Stomach (tissue), 9 donors: ENCODE results near the gene RBM38. TPM values are rescaled to one million over a fixed set of nuclear protein-coding genes. Genes with fewer than 3 reads are reported as not detected.

ENCODE experiments used
- DNase-seq, 2 donors: peaks; one replicate each; pipeline versions ENCODE4 v3.0.0 to v3.0.0-alpha.2; 2013 to 2019
- H3K27ac ChIP-seq, 5 donors: fragments of 200-600 bp in 4 of 5; sonication (generic) in 4 of 5; one replicate each; pipeline ENCODE4 v1.5.1; 2013 to 2019; ENCODE audit warnings: mild to moderate bottlenecking in 1 of 5, moderate library complexity in 1 of 5
- H3K27me3 ChIP-seq, 3 donors: fragments of 200-600 bp; sonication (generic); one replicate each; pipeline ENCODE4 v1.5.1; 2017 to 2019; ENCODE audit warnings: mixed run types in 1 of 3
- H3K36me3 ChIP-seq, 4 donors: fragments of 200-600 bp; sonication (generic); 1 replicate in 3 of 4; 2 replicates in 1 of 4; pipeline ENCODE4 v1.5.1; 2016 to 2019
- H3K4me1 ChIP-seq, 4 donors: fragments of 200-600 bp; sonication (generic); one replicate each; pipeline ENCODE4 v1.5.1; 2016 to 2019
- H3K4me3 ChIP-seq, 4 donors: fragments of 200-600 bp; sonication (generic) in 3 of 4; one replicate each; pipeline ENCODE4 v1.5.1; 2016 to 2019; ENCODE audit warnings: mild to moderate bottlenecking in 1 of 4
- H3K9me3 ChIP-seq, 4 donors: fragments of 200-600 bp; sonication (generic); one replicate each; pipeline ENCODE4 v1.5.1; 2016 to 2019
- EP300 ChIP-seq: sonication (generic); formaldehyde crosslinking; IDR thresholded peaks from one replicate; pipeline ENCODE4 v1.6.1; 2017; ENCODE audit warnings: antibody characterized with exemption
- POLR2A ChIP-seq, 4 donors: fragments of 450-650 bp; IDR thresholded peaks; one replicate each; pipeline ENCODE4 v1.6.1; 2016; ENCODE audit warnings: antibody characterized with exemption in 4 of 4, control low read depth in 2 of 4, mild to moderate bottlenecking in 1 of 4, moderate library complexity in 1 of 4
- POLR2AphosphoS5 ChIP-seq, 3 donors: sonication (generic); formaldehyde crosslinking; IDR thresholded peaks; one replicate each; pipeline ENCODE4 v1.6.1; 2016; ENCODE audit warnings: antibody characterized with exemption in 3 of 3
- WGBS, 5 donors: extraction: QIAGEN DNeasy Blood & Tissue Kit in 3 of 5; methylation state at CpG; one replicate each; pipeline versions ENCODE4 v1.1.5 to v1.1.7; 2013 to 2018; 5-methylcytosine and 5-hydroxymethylcytosine counted together
- intact Hi-C: fragments of 100-400 bp; cut with DNase I; formaldehyde crosslinking; loops from one replicate; pipeline ENCODE4 v1.15.1; 2023; ENCODE audit warnings: low total_unique reads
- polyA plus RNA-seq, 3 donors: library from polyadenylated mRNA; stranded (reverse); fragments of 200-250 nt; gene quantifications; one replicate each; pipeline ENCODE4 v1.2.3, GENCODE V29; 2013
- total RNA-seq, 5 donors: library from RNA; depleted of rRNA; stranded (reverse); fragments of >200 nt; gene quantifications; one replicate each; pipeline versions ENCODE4 v1.1.0 to v1.2.3, GENCODE V29; 2014 to 2016
- TF ChIP-seq, protein P1 (sequence below), 7 experiments: fragments of 450-650 bp in 4 of 7; fragments of 200-600 bp in 3 of 7; sonication (generic) in 3 of 7; IDR thresholded peaks; one replicate each; pipeline ENCODE4 v1.5.1; 2016 to 2019; ENCODE audit warnings: antibody characterized with exemption in 7 of 7, control low read depth in 2 of 7, mild to moderate bottlenecking in 1 of 7
- donor health status: healthy with polysubstance abuse.
- donor health status: Bipolar disorder and iron deficiency.
- donor health status: healthy.

RBM38 gene
- total and polyA plus RNA-seq, 8 donors = 5.3 to 37.8 (median 16.4) TPM

GRCh38 chr20:57375652-57376230 is 15.5 kb upstream of the RBM38 start:
- H3K27me3 ChIP-seq = no peaks in the 10 kb centered on the region
- H3K4me1 ChIP-seq = peaks cover 0 to 7% (median 0%) of the 10 kb centered on the region in 4 donors
- H3K27ac ChIP-seq = peak overlapping the region in 3 of 5 donors; percentile 37 to 70 (median 62)
- no peak for TF ChIP-seq POLR2A (IDR thresholded peaks at IDR 0.05)
- TF ChIP-seq EP300 = no peak
- no peak for TF ChIP-seq POLR2AphosphoS5 (IDR thresholded peaks at IDR 0.05)
- TF ChIP-seq, protein P1, sequence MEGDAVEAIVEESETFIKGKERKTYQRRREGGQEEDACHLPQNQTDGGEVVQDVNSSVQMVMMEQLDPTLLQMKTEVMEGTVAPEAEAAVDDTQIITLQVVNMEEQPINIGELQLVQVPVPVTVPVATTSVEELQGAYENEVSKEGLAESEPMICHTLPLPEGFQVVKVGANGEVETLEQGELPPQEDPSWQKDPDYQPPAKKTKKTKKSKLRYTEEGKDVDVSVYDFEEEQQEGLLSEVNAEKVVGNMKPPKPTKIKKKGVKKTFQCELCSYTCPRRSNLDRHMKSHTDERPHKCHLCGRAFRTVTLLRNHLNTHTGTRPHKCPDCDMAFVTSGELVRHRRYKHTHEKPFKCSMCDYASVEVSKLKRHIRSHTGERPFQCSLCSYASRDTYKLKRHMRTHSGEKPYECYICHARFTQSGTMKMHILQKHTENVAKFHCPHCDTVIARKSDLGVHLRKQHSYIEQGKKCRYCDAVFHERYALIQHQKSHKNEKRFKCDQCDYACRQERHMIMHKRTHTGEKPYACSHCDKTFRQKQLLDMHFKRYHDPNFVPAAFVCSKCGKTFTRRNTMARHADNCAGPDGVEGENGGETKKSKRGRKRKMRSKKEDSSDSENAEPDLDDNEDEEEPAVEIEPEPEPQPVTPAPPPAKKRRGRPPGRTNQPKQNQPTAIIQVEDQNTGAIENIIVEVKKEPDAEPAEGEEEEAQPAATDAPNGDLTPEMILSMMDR (IDR thresholded peaks at IDR 0.05) = no peak
- peaks cover 66 to 100% (median 100%) of the 10 kb centered on the region in 4 donors for H3K36me3 ChIP-seq
- intact Hi-C loops = no loop called here
- H3K9me3 ChIP-seq = no peaks in the 10 kb centered on the region
- H3K4me3 ChIP-seq = peak overlapping the region in 1 of 4 donors; percentile 26
- WGBS, 5 donors = 84 to 93% (median 90%) methylated on average over 9 to 10 of the region's 10 CpGs
- no peak for DNase-seq

GRCh38 chr20:57377350-57377749 is 13.8 kb upstream of the RBM38 start:
- H3K27me3 ChIP-seq = no peaks in the 10 kb centered on the region
- H3K36me3 ChIP-seq = peaks cover 53 to 91% (median 90%) of the 10 kb centered on the region in 4 donors
- H3K4me3 ChIP-seq = no peak overlapping the region
- intact Hi-C loops = no loop called here
- H3K27ac ChIP-seq = no peak overlapping the region
- WGBS, 5 donors = 83 to 87% (median 84%) methylated on average over 13 of the region's 13 CpGs
- peaks cover 0 to 15% (median 0%) of the 10 kb centered on the region in 4 donors for H3K4me1 ChIP-seq
- TF ChIP-seq, protein P1 (IDR thresholded peaks at IDR 0.05) = no peak
- DNase-seq = no peak
- no peaks in the 10 kb centered on the region for H3K9me3 ChIP-seq

DNA sequence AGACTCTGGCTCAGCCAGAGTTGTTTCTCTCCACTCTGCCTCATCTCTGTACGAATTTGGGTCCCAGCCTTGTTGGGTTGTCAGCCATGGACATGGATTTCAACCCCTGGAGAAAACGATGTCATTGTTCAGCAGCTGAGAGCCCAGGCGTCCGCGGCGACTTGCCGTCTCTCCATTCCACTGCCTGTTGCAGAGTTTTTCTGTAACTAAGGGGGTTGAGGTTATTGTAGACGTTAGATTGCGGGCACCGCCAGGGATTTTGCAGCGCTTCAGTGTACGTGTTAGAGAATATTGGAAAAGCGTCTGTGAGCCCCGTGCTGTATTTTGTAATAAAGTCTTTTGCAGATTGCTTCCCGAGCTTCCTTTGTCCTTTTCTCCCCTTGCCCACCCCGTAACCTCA is 13.1 kb upstream of the RBM38 start:
- Histone ChIP-seq H3K4me1 (peaks cover 0 to 15% (median 0%) of the 10 kb centered on the region in 4 donors), H3K9me3 (no peaks in the 10 kb centered on the region), H3K36me3 (peaks cover 47 to 84% (median 82%) of the 10 kb centered on the region in 4 donors), H3K4me3 (no peak overlapping the region), H3K27me3 (no peaks in the 10 kb centered on the region), H3K27ac (no peak overlapping the region)
- TF ChIP-seq, protein P1 (IDR thresholded peaks at IDR 0.05) = no peak
- no peak for TF ChIP-seq EP300
- no peak for TF ChIP-seq POLR2AphosphoS5 (IDR thresholded peaks at IDR 0.05)
- no peak for TF ChIP-seq POLR2A (IDR thresholded peaks at IDR 0.05)
- DNase-seq = peak in 1 of 2 donors; percentile 17
- intact Hi-C loops = no loop called here
- 88 to 92% (median 90%) methylated on average over 16 of the region's 16 CpGs for WGBS, 5 donors

GRCh38 chr20:57378646-57379262 is 12.4 kb upstream of the RBM38 start:
- no peak for DNase-seq
- Histone ChIP-seq H3K27ac (no peak overlapping the region), H3K27me3 (no peaks in the 10 kb centered on the region), H3K4me1 (peaks cover 0 to 15% (median 0%) of the 10 kb centered on the region in 4 donors), H3K9me3 (no peaks in the 10 kb centered on the region), H3K36me3 (peaks cover 42 to 80% (median 76%) of the 10 kb centered on the region in 4 donors), H3K4me3 (no peak overlapping the region)
- intact Hi-C loops = no loop called here
- TF ChIP-seq, protein P1 (IDR thresholded peaks at IDR 0.05) = no peak
- TF ChIP-seq POLR2AphosphoS5 (IDR thresholded peaks at IDR 0.05) (no peak), EP300 (no peak), POLR2A (IDR thresholded peaks at IDR 0.05) (no peak)
- WGBS, 5 donors = 86 to 92% (median 89%) methylated on average over 4 of the region's 4 CpGs
